ENCODE measurements around the gene ADPRS.

The ADPRS gene

GRCh38 chr1:36088577-36089392, at the start of gene ADPRS:
Gene ADPRS, plus strand, starts transcription at chr1:36088892. Its CDS starts 13 bp downstream, at chr1:36088905.
- Histone ChIP-seq H3K27me3 (replicated peaks; ENCODE audit: control insufficient read depth, insufficient read depth, low read length) (peaks cover 7% of the 10 kb centered on the region), H3K9me3 (ENCODE audit: control insufficient read depth, low read length) (no peaks in the 10 kb centered on the region), H3K4me3 (ENCODE audit: low read length) (peak within 1 kb of the TSS; percentile 98), H3K9ac (ENCODE audit: low read length) (peak within 1 kb of the TSS; percentile 91), H3K4me1 (ENCODE audit: control insufficient read depth, insufficient read depth, low read length) (peaks cover 11% of the 10 kb centered on the region), H3K36me3 (ENCODE audit: control insufficient read depth, insufficient read depth, low read length, severe bottlenecking) (peaks cover 27% of the 10 kb centered on the region)
- peak; percentile 95 for DNase-seq (ENCODE audit: low read depth)

GRCh38 chr1:36040238-36040637, 48.5 kb upstream of the ADPRS start:
- Histone ChIP-seq H3K4me3 (ENCODE audit: low read length) (no peak overlapping the region), H3K4me1 (ENCODE audit: control insufficient read depth, insufficient read depth, low read length) (peaks cover 2% of the 10 kb centered on the region), H3K36me3 (ENCODE audit: control insufficient read depth, insufficient read depth, low read length, severe bottlenecking) (peaks cover 56% of the 10 kb centered on the region), H3K27me3 (replicated peaks; ENCODE audit: control insufficient read depth, insufficient read depth, low read length) (no peaks in the 10 kb centered on the region), H3K9ac (ENCODE audit: low read length) (no peak overlapping the region), H3K9me3 (ENCODE audit: control insufficient read depth, low read length) (no peaks in the 10 kb centered on the region)
- DNase-seq (ENCODE audit: low read depth), result no peak

DNA sequence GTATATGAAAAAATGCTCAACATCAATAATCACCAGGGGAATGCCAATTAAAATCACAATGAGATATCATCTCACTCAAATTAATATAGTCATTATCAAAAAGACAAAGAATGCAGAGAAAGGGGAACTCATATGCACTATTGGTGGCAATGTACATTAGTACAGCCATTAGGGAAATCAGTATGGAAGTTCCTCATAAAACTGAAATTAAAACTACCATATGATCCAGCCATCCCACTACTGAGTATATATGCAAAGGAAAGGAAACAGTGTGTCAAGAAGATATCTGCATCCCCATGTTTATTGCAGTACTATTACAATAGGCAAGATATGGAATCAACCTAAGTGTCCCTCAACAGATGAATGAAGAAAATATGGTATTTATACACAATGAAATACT, 36.9 kb upstream of the ADPRS start:
- Histone ChIP-seq H3K4me1 (ENCODE audit: control insufficient read depth, insufficient read depth, low read length) (no peaks in the 10 kb centered on the region), H3K36me3 (ENCODE audit: control insufficient read depth, insufficient read depth, low read length, severe bottlenecking) (peaks cover 39% of the 10 kb centered on the region), H3K4me3 (ENCODE audit: low read length) (no peak overlapping the region), H3K9ac (ENCODE audit: low read length) (no peak overlapping the region), H3K27me3 (replicated peaks; ENCODE audit: control insufficient read depth, insufficient read depth, low read length) (no peaks in the 10 kb centered on the region), H3K9me3 (ENCODE audit: control insufficient read depth, low read length) (no peaks in the 10 kb centered on the region)
- no peak for DNase-seq (ENCODE audit: low read depth)

DNA sequence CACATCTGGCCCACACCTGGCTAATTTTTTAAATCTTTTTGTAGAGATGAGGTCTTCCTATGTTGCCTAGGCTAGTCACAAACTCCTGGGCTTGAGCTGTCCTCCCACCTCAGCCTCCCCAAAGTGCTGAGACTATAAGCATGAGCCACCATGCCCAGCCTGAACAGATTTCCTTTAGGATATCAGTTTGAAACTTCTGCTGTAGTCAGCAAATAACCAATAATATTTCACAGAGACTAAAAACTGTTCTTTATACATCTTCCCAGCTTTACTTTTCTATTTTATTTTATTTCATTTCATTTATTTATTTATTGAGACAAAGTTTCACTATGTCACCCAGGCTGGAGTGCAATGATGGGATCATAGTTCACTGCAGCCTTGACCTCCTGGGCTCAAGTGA, 34.7 kb upstream of the ADPRS start:
- Histone ChIP-seq H3K36me3 (ENCODE audit: control insufficient read depth, insufficient read depth, low read length, severe bottlenecking) (peaks cover 19% of the 10 kb centered on the region), H3K9me3 (ENCODE audit: control insufficient read depth, low read length) (no peaks in the 10 kb centered on the region), H3K9ac (ENCODE audit: low read length) (no peak overlapping the region), H3K4me3 (ENCODE audit: low read length) (no peak overlapping the region), H3K4me1 (ENCODE audit: control insufficient read depth, insufficient read depth, low read length) (no peaks in the 10 kb centered on the region), H3K27me3 (replicated peaks; ENCODE audit: control insufficient read depth, insufficient read depth, low read length) (no peaks in the 10 kb centered on the region)
- no peak for DNase-seq (ENCODE audit: low read depth)

- no peaks in the 10 kb centered on the region for H3K4me1 ChIP-seq (ENCODE audit: control insufficient read depth, insufficient read depth, low read length)
- DNase-seq (ENCODE audit: low read depth), result no peak
- H3K9me3 ChIP-seq (ENCODE audit: control insufficient read depth, low read length), result no peaks in the 10 kb centered on the region
- no peaks in the 10 kb centered on the region for H3K27me3 ChIP-seq (replicated peaks; ENCODE audit: control insufficient read depth, insufficient read depth, low read length)
- peaks cover 21% of the 10 kb centered on the region for H3K36me3 ChIP-seq (ENCODE audit: control insufficient read depth, insufficient read depth, low read length, severe bottlenecking)
- H3K9ac ChIP-seq (ENCODE audit: low read length), result no peak overlapping the region
- no peak overlapping the region for H3K4me3 ChIP-seq (ENCODE audit: low read length)
These were observed 33.0 kb upstream of the ADPRS start for GRCh38 chr1:36055706-36056105.

- DNase-seq (ENCODE audit: low read depth), result no peak
- Histone ChIP-seq H3K4me3 (ENCODE audit: low read length) (no peak overlapping the region), H3K4me1 (ENCODE audit: control insufficient read depth, insufficient read depth, low read length) (no peaks in the 10 kb centered on the region), H3K36me3 (ENCODE audit: control insufficient read depth, insufficient read depth, low read length, severe bottlenecking) (peaks cover 3% of the 10 kb centered on the region), H3K9me3 (ENCODE audit: control insufficient read depth, low read length) (no peaks in the 10 kb centered on the region), H3K9ac (ENCODE audit: low read length) (no peak overlapping the region), H3K27me3 (replicated peaks; ENCODE audit: control insufficient read depth, insufficient read depth, low read length) (no peaks in the 10 kb centered on the region)
These were observed 26.4 kb upstream of the ADPRS start for GRCh38 chr1:36062315-36062714.

GRCh38 chr1:36067871-36068270, 20.8 kb upstream of the ADPRS start:
- H3K27me3 ChIP-seq (replicated peaks; ENCODE audit: control insufficient read depth, insufficient read depth, low read length), result no peaks in the 10 kb centered on the region
- H3K9me3 ChIP-seq (ENCODE audit: control insufficient read depth, low read length), result peaks cover 4% of the 10 kb centered on the region
- no peak for DNase-seq (ENCODE audit: low read depth)
- H3K9ac ChIP-seq (ENCODE audit: low read length), result no peak overlapping the region
- no peak overlapping the region for H3K4me3 ChIP-seq (ENCODE audit: low read length)
- H3K4me1 ChIP-seq (ENCODE audit: control insufficient read depth, insufficient read depth, low read length), result no peaks in the 10 kb centered on the region
- no peaks in the 10 kb centered on the region for H3K36me3 ChIP-seq (ENCODE audit: control insufficient read depth, insufficient read depth, low read length, severe bottlenecking)

GRCh38 chr1:36068866-36069265, 19.8 kb upstream of the ADPRS start:
- Histone ChIP-seq H3K9ac (ENCODE audit: low read length) (no peak overlapping the region), H3K36me3 (ENCODE audit: control insufficient read depth, insufficient read depth, low read length, severe bottlenecking) (no peaks in the 10 kb centered on the region)

GRCh38 chr1:36070349-36070748, 18.3 kb upstream of the ADPRS start:
- no peaks in the 10 kb centered on the region for H3K27me3 ChIP-seq (replicated peaks; ENCODE audit: control insufficient read depth, insufficient read depth, low read length)
- no peak for DNase-seq (ENCODE audit: low read depth)
- H3K9ac ChIP-seq (ENCODE audit: low read length), result no peak overlapping the region
- H3K4me1 ChIP-seq (ENCODE audit: control insufficient read depth, insufficient read depth, low read length), result no peaks in the 10 kb centered on the region
- no peak overlapping the region for H3K4me3 ChIP-seq (ENCODE audit: low read length)
- H3K9me3 ChIP-seq (ENCODE audit: control insufficient read depth, low read length), result peaks cover 4% of the 10 kb centered on the region
- H3K36me3 ChIP-seq (ENCODE audit: control insufficient read depth, insufficient read depth, low read length, severe bottlenecking), result no peaks in the 10 kb centered on the region

More at GRCh38 chr1:36068866-36069265, 19.8 kb upstream of the ADPRS start:
- no peak for DNase-seq (ENCODE audit: low read depth)
- no peaks in the 10 kb centered on the region for H3K27me3 ChIP-seq (replicated peaks; ENCODE audit: control insufficient read depth, insufficient read depth, low read length)
- H3K4me1 ChIP-seq (ENCODE audit: control insufficient read depth, insufficient read depth, low read length), result no peaks in the 10 kb centered on the region
- peaks cover 4% of the 10 kb centered on the region for H3K9me3 ChIP-seq (ENCODE audit: control insufficient read depth, low read length)
- no peak overlapping the region for H3K4me3 ChIP-seq (ENCODE audit: low read length)

DNA sequence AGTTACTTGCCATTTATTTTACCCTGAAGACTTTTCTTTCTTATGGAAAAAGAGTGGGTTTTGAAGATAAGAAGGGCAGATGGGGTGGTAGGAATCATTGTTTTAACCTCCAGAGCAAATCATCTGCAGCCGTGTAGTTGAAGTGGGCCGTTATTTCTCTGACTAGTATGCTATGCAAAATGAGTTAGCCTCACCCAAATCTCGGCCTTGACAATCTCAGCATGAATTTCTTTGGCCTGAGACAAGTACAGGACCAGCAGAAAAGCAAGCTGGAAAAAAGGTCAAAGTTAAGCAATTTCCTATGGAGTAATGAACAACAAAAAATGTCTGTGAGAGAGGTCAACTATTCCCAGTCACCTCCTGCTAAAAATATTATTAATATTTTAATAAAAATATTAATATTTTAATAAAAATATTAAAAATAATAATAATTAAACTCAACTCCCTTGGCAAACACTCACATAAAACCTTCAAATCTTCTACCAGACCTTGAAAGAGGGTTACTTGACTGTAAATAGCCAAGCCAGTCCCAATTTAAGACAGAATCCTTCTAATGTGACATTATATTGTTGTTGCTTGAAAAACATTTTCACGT, 11.6 kb upstream of the ADPRS start:
- H3K27me3 ChIP-seq (replicated peaks; ENCODE audit: control insufficient read depth, insufficient read depth, low read length), result no peaks in the 10 kb centered on the region
- no peak for DNase-seq (ENCODE audit: low read depth)
- no peak overlapping the region for H3K4me3 ChIP-seq (ENCODE audit: low read length)
- H3K9me3 ChIP-seq (ENCODE audit: control insufficient read depth, low read length), result no peaks in the 10 kb centered on the region
- H3K36me3 ChIP-seq (ENCODE audit: control insufficient read depth, insufficient read depth, low read length, severe bottlenecking), result no peaks in the 10 kb centered on the region
- H3K9ac ChIP-seq (ENCODE audit: low read length), result no peak overlapping the region
- H3K4me1 ChIP-seq (ENCODE audit: control insufficient read depth, insufficient read depth, low read length), result peaks cover 4% of the 10 kb centered on the region

DNA sequence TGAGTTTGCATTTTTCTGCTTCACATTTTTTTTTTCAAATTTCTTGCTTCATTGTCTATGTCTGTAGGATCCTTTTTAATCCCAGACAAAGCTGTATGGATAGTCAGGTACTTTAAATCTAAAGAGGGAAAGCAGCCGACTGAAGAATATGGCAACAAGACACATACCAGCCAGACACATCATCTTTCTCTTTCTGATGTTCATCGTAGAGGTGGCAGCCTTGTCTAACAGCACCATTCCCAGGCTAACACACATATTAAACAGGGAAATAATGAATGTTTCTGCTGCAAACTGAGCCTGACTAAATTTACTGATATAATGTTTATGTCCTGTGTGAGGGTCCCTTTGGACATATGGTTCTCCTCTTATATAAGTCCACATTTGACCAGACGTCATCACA, 8.5 kb upstream of the ADPRS start:
- no peak for DNase-seq (ENCODE audit: low read depth)
- Histone ChIP-seq H3K9me3 (ENCODE audit: control insufficient read depth, low read length) (no peaks in the 10 kb centered on the region), H3K9ac (ENCODE audit: low read length) (no peak overlapping the region), H3K4me3 (ENCODE audit: low read length) (no peak overlapping the region), H3K27me3 (replicated peaks; ENCODE audit: control insufficient read depth, insufficient read depth, low read length) (peaks cover 7% of the 10 kb centered on the region), H3K36me3 (ENCODE audit: control insufficient read depth, insufficient read depth, low read length, severe bottlenecking) (no peaks in the 10 kb centered on the region), H3K4me1 (ENCODE audit: control insufficient read depth, insufficient read depth, low read length) (peaks cover 6% of the 10 kb centered on the region)
